Measurements from ENCODE around the gene MUC3A. TPM values are rescaled to one million over a fixed set of nuclear protein-coding genes. Genes with fewer than 3 reads are reported as not detected.

MUC3A gene
- total RNA-seq, 1 experiment from 2014 or later: 2.0 TPM

- TF ChIP-seq CTCF (conservative IDR thresholded peaks at IDR 0.05; ENCODE audit: low read depth, low read length) (no peak), EZH2 (IDR thresholded peaks at IDR 0.05; ENCODE audit: borderline replicate concordance, low read depth, low read length, poor library complexity, severe bottlenecking) (no peak)
- Histone ChIP-seq H3K9me3 (ENCODE audit: low read depth, low read length, poor library complexity, severe bottlenecking) (no peaks in the 10 kb centered on the region), H3K27ac (ENCODE audit: low read depth, low read length, poor library complexity, severe bottlenecking) (no peak overlapping the region), H3K4me1 (ENCODE audit: insufficient read depth, low read length, poor library complexity, severe bottlenecking) (no peaks in the 10 kb centered on the region), H3K36me3 (ENCODE audit: insufficient read depth, low read length, poor library complexity, severe bottlenecking) (no peaks in the 10 kb centered on the region), H3K27me3 (replicated peaks; ENCODE audit: insufficient read depth, low read depth, low read length, poor library complexity) (peaks cover 8% of the 10 kb centered on the region), H3K4me3 (ENCODE audit: low read depth, low read length, poor library complexity, severe bottlenecking) (no peak overlapping the region)
- CTCF ChIA-PET: no interaction called here
- intact Hi-C loops (cut with micrococcal nuclease; ENCODE audit: unreplicated experiment): no loop called here
- DNase-seq (ENCODE audit: low spot score): no peak
- POLR2A ChIA-PET (ENCODE audit: low non-redundant PET): no interaction called here
- no TSS peak for BruUV-seq (replicated peaks)
Measured at GRCh38 chr7:100974021-100974420, 24.7 kb downstream of the MUC3A start.

- H3K4me3 ChIP-seq (ENCODE audit: low read depth, low read length, poor library complexity, severe bottlenecking): no peak overlapping the region
- no peak for DNase-seq (ENCODE audit: low spot score)
- ChIA-PET CTCF (no interaction called here), POLR2A (ENCODE audit: low non-redundant PET) (no interaction called here)
- BruUV-seq (replicated peaks): no TSS peak
- no peak overlapping the region for H3K27ac ChIP-seq (ENCODE audit: low read depth, low read length, poor library complexity, severe bottlenecking)
- H3K36me3 ChIP-seq (ENCODE audit: insufficient read depth, low read length, poor library complexity, severe bottlenecking): no peaks in the 10 kb centered on the region
- peaks cover 4% of the 10 kb centered on the region for H3K27me3 ChIP-seq (replicated peaks; ENCODE audit: insufficient read depth, low read depth, low read length, poor library complexity)
- no peaks in the 10 kb centered on the region for H3K4me1 ChIP-seq (ENCODE audit: insufficient read depth, low read length, poor library complexity, severe bottlenecking)
- TF ChIP-seq EZH2 (IDR thresholded peaks at IDR 0.05; ENCODE audit: borderline replicate concordance, low read depth, low read length, poor library complexity, severe bottlenecking) (no peak), CTCF (conservative IDR thresholded peaks at IDR 0.05; ENCODE audit: low read depth, low read length) (no peak)
- intact Hi-C loops (cut with micrococcal nuclease; ENCODE audit: unreplicated experiment): no loop called here
- no peaks in the 10 kb centered on the region for H3K9me3 ChIP-seq (ENCODE audit: low read depth, low read length, poor library complexity, severe bottlenecking)
Measured at GRCh38 chr7:100975371-100975821, 26.1 kb downstream of the MUC3A start.

- Histone ChIP-seq H3K4me3 (ENCODE audit: low read depth, low read length, poor library complexity, severe bottlenecking) (no peak overlapping the region), H3K4me1 (ENCODE audit: insufficient read depth, low read length, poor library complexity, severe bottlenecking) (no peaks in the 10 kb centered on the region), H3K9me3 (ENCODE audit: low read depth, low read length, poor library complexity, severe bottlenecking) (no peaks in the 10 kb centered on the region), H3K36me3 (ENCODE audit: insufficient read depth, low read length, poor library complexity, severe bottlenecking) (no peaks in the 10 kb centered on the region), H3K27ac (ENCODE audit: low read depth, low read length, poor library complexity, severe bottlenecking) (no peak overlapping the region), H3K27me3 (replicated peaks; ENCODE audit: insufficient read depth, low read depth, low read length, poor library complexity) (no peaks in the 10 kb centered on the region)
- intact Hi-C loops (cut with micrococcal nuclease; ENCODE audit: unreplicated experiment): no loop called here
- ChIA-PET CTCF (no interaction called here), POLR2A (ENCODE audit: low non-redundant PET) (no interaction called here)
- no peak for TF ChIP-seq EZH2 (IDR thresholded peaks at IDR 0.05; ENCODE audit: borderline replicate concordance, low read depth, low read length, poor library complexity, severe bottlenecking)
- TF ChIP-seq CTCF (conservative IDR thresholded peaks at IDR 0.05; ENCODE audit: low read depth, low read length): no peak
- no TSS peak for BruUV-seq (replicated peaks)
- DNase-seq (ENCODE audit: low spot score): no peak
Measured at GRCh38 chr7:100978300-100978699, 29.0 kb downstream of the MUC3A start.
